ENCODE measurements around the gene PTPN22.

- no peak for TF ChIP-seq CTCF (IDR thresholded peaks at IDR 0.05; ENCODE audit: poor library complexity)
- no peak for TF ChIP-seq EZH2 (IDR thresholded peaks at IDR 0.05; ENCODE audit: borderline replicate concordance)
Observed at GRCh38 chr1:113849072-113849471, 22.4 kb downstream of the PTPN22 start.
